CD4-positive, alpha-beta T cell treated with Interleukin-17A for 1 hour (primary cell): Measurements from ENCODE around the gene BID.

Experiments used
- DNase-seq: peaks from one replicate; pipeline ENCODE4 v3.0.0-alpha.2; 2020

BID gene

DNA sequence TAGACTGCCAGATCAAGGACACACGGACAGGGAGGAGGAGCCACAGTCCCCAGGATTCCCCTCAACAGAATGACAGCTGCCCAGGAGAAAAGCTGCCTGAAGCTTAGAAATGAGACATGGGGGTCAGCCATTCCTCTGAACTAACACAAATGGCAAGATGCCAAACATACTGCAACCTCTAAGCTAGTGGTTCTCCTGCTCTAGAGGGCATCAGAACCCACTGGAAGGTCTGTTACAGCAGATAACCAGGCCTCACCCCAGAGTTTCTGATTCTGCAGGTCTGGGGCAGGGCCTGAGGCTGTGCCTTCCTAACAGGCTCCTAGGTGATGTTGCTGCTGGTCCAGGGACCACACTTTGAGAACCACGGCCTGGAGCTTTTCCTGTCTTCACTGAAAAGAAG, 28.6 kb upstream of the BID start:
- no peak for DNase-seq

DNA sequence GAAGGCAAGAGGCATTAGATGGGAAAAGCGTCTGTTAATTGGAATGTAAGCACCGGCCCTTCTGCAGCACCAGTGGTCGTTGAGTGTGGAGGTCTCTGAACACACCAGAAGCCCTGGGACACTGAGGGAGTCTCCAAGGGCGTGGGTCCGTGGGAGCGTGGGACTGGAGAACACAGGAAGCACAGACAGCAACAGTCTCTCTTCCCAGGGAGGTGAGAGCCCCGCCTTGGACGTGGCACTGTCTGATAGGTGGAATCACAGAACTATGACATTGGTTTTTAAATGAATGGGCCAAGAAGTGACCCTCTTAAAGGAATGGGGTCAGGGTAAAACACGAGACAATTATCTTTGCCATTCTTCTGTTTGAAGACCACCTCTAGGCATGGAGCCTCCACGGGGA, 28.1 kb upstream of the BID start:
- DNase-seq: no peak

DNA sequence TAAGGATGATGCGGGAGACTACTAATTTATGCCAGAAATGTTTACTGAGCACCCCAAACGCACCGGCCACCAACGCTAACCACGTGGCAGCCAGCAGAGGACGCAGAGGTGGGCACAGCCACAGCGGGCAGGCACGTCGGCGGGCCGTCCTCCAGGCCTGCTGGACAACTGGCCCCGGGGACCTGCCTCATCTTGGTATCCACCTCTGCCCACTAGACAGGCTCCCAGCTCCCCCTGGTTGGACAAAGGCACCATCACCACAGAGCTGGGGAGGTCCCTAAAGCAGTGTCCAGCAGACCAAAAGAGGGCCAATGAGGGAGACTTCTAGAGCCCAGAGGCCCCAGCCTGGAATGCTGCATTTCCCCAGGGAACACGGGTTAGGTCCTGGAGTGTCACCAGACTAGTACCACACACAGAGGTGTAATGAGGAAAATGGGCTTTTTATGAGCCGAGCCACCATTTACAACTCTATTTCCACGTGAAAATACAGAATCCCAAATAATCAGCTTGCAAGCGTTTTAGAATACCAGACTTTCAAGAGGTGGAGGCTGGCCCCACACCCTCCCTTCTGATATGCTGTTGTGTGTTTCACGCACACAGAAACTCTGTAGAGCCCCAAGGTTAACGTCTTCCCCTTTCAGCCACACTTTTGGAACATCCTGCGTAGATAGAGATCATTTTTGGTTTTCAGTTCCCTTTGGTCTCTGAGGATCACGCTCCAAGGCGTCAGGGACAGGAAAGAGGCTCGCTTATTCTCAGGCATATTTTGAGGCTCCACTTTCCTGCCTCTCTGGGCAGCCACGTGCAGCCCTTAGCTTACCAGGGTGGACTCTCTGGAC, 23.7 kb upstream of the BID start:
- peak; percentile 29 for DNase-seq

DNA sequence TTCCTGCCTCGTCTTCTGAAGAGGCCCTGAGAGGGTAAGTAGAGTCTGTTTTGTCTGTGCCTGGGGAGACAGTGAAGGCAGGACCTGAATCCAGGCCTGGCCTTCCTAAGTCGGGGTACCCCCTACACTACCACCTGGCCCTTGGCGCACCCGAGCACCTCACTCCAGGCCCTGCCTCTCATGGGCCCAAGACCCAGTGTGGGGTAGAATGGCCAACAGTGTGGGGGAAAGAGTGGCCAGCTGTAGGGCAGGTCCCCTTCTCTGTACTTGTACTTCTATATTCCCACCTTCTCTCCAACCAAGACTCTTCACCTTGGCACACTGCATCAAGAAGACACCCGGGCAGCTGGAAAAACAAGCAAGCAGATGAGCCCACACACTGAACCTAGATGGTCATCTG, 22.4 kb upstream of the BID start:
- no peak for DNase-seq

DNA sequence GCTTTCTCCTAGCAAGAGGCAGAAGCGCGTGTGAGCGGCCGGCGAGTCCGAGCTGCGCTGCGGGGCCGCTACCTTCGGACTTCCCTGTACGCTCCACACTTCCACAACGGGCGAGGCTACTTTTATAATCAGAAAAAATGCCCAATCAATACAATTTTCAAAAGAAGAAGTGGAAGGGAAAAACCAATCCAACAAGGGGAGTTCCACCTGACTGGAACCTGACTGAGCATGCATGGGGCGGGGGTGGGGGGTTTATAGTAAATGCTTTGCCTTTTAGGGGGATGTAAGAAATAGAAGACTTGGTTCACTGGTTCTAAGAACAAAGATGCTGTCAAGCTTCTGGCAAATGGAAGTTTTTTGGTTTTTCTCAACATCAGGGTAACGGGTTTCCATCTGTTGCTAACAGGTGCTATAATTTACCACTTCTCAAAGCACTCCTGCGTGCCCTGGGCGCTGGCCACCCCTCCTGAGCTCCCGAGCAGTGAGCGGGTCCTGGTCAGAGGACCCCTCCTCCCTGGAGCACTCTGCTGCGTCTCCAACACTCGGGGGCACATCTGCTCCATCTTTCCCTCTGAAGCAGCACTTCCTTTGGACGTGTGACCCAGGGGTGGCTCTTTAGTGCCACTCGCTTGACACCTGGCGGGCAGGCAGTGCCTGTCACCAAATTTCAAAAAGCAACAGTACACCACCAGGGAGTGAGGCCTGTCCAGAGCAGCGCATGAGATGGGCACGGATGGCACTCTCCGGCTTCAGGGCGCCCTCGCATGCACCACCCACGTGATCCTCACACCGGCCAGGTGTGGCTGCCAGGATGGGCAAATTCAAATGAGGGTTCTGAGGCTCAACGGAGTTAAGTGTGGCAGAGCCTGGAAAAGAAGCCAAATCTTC, 21.6 kb upstream of the BID start:
- DNase-seq: no peak

DNA sequence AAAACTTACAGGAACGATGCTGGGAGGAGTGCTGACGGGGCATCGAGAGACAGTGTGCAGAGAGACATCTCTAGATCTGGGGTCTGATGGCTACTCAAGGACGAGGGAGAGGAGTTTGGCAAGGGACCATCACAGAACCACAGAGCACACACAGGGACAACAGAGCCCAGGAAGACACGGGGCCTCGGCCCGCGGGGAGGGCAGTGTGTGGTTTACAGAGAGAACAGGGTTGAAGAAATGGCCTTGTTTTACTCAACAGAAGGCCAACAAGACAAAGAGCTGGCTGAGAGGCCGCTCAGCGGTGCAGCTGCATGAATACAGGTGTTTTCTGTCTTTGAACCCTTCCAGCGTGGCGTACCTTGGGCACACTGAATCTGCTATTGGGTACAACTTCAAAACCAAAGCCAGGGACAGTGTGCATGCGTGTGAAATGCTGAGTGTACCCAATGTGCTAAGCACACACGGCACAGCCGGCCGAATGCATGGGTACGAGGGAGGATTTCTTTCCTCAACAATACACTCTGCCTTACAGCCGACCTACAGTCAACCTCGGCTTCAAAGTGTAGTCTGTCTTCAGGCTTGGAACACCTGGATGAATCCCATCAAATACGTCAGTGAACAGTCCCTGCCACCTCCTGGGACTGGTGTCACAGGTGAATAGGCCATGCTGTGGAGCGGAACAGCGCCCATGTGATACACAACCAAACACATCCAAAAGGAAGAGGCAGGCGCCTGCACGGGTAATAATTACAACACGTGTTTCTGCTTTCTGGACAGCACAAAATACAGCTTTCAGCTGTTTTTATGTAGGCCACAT, 20.7 kb upstream of the BID start:
- no peak for DNase-seq

DNA sequence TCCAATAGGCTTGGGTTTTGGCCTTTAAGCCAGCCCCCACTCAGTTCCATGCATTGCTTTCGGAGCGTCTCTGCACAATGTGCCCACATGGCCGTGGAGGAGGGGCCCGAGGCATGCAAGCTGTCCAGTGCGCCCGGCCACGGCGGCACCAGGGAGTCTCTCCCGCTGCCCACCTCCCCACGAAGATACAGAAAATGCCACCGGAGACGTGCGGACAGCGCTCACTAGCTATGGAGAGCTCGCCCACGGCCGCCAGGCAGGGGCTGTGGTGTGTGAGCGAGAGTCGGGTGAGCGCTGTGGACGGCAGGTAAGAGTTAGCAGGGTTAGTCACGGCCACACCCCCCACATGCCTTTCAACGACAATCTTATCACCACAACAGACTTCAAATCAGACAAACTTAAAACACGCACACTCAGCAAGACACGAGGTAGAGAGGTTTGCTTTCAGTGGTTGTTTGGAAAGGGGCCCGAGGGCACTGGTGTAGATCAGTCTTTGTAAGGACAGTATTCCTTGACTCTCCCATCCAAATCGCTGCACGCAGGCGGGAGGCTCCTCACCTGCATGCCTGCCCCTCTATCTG, 18.7 kb upstream of the BID start:
- no peak for DNase-seq

DNA sequence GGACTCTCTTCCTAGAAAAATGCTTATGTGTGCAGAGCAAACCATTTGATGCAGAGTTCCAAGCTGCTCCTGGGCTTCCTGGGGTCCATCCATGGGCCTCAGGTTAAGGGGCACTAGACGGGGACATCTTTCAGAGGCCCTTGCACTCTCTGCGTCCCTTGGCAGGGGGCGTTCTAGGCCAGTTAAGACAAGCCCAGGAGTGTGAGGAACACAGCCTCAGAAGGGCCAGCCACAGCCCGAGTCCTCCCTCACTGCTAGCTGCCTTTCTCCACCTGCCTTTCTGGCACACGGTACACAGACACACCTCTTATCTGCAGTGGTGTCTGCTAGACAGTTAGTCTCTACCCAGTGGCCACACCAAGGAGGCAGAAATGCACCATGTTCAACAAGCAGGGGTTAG, 18.0 kb upstream of the BID start:
- DNase-seq: no peak

DNA sequence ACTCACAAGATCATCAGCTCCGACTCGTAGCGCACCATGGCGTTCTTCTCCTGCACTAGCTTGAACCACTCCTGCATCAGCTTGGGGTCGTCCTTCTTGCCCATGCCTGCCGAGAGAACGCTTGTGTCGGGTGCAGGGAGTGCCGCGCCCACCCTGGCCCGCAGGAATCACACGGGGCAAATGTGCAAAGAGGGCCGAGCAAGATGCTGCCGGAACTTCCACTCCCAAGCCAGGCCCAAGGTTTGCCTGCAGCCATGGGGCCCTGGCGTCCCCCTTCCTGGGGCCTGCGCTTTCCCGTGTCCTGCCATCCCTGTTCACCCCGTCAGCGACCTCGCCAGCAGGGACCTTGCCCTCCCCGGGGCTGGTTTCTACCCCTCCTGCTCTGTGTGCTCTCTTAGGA, 16.9 kb upstream of the BID start:
- no peak for DNase-seq

DNA sequence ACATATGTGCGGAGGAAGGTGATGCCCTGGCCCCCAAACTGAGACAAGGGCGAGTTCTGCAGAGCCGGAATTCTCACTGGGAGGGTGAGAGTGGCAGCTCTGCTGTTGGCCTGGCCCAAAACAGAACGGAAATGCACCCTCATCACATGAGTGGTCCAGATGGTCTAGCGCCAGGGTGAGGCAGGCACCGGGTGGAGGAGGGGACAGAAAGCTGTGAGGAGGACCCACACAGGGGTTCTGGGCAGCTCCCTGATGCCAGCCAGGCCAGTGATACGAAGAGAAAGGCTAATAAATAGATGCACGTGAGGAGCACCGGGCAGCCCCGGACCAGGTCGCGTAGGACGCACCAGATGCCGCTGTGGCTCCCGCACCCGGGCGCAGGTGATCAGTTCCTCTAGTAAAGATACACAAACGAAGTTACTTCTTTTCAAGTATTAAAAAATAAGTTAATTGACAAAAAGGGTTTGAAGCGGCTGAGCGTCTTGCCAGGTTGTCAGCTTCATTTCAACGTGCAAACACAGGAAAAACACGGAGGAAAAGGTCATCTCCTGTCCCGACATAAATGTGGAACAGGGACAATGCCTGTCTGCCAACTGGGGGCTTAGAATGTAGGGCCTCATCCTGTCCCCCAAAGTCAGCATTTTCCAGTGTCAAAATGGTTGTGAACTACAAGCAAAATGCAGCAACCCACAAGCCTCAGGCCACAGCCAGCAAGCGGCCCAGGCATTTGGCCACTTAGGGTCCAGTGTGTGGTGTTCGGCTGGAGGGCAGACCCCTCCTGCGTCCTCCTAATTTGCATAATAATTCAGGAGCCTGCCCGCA, 15.3 kb upstream of the BID start:
- DNase-seq: no peak

DNA sequence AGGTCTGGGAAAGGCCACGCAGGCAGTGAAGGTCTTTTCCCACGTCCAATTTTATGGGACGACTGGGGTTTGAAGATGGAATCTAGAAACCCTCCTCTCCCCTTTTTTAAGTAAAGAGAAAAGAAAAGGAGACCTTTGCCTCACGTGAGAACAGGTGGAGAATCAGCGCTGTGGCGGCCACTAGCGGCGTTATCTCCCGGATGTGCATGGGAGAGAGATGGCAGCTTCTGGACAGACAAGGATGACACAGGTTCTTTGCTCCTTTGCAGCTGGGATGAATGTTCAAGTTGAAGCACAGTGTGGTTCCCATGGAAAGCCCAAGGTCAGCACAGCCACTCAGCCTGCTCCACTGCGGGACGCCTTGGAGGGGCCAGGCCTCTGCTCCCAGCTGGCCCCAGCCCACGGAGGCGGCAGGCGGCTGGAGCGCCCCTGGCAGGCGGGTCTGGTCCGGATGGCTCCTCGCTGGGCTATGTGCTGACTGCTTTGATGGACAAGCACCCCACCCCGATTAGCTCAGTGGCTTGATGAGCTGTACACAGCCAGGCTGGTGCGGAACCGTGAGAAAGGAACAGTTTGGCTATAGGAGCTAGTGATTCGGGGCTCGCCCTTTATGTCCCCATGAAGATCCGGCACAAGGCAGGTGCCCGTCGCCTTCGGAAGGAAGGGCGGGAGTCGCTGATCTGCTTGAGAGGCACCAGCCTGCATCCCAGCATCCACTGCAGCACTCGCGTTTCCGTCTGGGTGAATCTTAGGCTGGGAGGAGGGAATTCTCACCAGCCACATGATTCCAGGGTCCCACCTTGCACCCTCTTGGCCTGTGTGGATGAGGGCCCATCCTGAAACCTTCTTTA, 14.5 kb upstream of the BID start:
- DNase-seq: no peak

DNA sequence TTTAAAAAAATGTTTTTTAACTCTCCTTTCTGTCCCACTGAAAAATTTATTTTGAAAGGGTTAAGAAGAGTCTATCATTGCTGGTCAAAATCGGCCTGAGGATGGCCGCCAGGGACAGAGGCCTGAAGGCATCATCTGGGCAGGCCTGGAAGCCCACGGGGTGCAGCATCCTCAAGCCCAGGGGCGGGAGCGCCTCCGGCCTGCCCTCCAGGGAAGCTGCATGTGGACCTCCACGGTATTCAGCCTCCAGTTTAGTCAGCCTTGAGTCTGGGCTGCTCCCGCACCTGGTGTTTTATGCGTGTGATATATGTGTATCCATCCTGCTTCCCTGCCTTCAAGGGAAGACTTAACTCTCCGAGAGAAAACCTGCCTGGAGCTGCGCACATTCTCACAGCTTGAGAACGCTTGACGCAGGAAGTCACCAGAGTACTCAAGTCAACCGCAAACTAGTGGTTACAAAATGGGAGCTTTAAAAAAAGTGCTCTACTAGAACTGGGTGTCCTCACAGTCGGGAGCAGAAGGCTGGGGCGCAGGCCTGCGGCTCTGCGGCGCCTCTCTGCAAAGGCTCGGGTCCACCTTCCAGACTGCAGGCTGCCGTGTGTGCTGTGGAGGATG, 13.6 kb upstream of the BID start:
- DNase-seq: no peak

DNA sequence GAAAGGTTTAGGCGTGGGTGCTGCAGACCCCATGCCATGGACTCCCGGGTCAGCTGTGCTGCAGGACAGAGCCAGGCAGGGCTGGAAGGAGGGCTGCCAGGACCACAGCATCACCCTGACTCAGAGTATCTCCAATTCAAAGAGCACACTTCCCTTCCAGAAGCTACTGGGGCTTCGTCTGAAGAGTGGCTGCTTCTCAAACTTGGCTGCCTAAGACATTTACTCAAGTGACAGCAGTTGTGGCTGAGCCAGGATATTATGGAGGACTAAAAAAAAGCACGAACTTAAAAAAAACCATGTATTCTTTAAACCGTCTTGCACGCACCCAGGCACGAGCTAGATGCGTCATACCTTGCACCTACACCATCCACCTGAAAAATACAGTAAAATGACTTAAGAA, 13.0 kb upstream of the BID start:
- no peak for DNase-seq

DNA sequence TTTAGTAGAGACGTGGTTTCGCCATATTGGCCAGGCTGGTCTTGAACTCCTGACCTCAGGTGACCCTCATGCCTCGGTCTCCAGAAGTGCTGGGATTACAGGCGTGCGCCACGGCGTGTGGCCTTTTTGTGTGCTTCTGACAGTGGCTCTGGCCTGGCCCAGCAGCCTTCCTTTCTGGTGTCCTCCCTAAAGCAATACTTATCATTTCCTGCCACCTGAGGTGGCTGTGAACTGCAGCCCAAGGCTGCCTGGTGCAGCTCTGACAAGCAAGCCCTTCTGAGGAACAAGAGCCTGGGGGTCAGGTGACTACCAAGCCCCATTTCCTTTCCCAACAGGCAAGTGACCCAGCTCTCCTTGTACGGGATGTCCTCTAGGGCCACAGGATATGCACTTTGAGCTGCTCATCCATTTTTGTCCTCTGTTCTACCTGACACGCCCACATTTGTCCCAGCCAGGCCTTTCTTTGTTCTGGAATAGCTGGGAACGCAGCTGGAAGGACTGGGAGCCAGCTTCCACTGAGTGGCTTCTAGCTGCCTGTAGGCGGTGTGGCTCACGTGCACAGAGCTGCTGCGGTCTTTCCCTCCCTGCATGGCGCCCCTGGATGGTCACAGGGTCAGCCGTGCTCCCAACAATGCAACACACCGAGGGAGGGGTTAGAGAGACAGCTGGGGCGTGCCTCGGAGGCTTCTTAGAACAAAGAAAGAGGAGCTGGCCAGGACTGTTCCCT, 12.3 kb upstream of the BID start:
- no peak for DNase-seq

DNA sequence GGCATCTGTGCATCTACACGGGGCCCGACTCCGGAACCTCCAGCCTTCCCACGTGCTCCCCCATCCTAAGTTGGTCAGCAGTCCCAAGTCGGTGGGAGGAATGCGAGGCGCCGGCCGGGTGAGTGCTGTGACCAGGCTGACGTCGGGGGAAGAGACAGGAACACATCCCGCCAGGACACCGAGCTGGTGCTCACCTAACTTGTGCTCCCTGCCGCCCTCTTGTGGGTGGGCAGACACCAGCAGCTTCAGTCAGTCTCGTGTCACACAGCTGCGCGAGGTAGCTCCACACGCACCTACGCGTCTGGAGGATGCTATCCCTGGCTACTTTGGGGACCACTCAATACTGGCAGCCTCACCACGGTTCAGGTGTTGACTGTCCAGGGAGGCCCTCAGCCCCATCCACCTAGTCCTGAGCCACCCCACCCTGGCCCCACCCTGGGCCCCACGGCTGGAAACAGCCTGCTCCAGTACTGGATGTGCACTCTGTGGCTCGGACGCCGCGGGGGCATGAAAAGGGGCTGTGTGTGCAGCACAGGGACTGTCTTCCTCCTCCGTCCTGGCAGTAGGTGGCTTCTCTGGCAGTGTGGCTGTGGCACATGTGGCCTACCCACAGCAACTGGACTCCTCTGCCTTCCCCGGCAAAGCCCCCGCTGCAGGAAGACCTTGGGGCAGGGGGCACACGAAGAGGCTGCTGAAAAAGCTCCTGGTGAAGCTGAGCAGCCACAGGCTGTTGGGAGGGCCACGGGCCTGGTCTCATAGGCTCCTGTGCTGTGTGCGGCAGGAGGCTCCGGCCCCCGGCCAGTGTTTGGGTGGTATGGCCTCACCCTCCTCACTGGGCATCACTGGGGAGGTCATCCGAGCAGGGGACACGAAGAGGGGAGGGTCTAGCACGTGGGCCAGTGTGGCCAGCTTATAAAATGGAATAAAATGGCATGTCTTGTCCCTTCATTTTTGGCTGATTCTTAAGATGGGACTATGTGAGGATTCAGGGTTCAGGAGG, 11.2 kb upstream of the BID start:
- DNase-seq: peak; percentile 76

DNA sequence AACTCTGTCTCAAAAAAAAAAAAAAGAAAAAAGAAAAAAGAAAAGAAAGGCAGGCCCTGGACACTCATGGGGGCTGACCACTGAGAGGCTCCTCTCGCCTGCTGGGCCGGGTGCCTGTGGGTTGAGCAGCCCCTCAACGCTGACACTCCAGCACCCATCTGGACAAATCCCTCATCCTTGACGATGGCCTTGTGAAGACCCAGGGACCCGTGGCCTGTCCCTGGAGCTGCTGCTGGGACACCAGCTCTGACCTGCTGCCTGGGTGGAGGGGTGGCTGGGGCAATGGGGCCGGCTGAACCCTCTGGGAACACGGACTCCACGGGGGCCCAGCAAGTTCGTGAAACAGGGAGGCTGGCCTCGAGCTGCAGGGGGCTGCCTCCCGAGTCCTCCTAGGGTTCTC, 10.5 kb upstream of the BID start:
- DNase-seq: no peak

DNA sequence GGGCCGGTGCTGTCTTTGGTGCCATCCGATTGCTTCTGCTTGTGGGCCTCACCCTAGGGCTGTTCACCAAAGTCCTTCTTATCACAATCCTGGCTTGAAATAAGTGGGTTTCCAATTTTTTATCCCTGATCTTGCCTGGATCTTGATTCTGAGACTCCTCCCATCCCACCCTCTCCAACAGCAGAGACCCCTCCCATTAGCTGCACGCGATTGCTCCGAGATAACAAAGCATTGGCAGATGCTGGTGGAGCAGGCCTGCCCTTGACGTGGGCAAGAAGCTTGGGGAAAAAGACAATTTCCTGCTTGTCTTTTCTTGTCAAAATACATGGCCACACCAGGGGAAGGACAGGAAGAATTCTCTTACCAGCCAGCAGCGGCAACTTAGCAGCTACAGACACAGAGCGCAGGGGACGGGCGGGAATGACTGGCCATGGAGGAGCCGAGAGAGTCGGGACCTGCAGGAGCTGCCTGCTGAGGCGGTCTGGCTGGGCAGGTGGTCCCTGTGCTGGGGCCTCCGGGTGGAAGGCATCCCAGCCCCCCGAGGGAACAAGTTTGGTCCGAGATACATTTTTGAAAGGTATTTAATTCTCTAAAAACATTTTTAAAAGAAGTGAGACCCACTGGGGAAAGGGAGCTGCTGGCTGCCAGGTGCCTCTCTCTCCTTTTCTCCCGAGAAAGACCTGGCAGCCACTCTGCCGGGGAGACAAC, 9.7 kb upstream of the BID start:
- no peak for DNase-seq

DNA sequence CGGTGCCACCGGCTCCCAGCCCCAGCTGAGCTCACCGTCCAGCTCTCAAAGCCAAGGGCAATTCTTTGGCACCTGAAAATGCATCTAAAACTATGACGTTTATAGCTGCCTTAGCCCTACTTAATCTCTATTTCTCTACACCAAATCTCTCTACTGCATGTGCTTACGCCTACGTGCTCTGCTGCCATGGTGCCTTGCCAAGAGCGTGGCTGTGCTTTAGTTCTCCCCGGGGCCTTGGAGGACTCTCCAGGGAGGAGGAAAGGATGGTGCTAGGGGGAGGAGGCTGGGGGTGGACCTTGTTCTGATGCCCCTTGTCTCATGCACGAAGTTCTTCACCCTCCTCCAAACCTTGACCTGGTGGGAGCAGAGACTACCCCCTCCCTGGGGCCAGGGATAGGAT, 9.0 kb upstream of the BID start:
- no peak for DNase-seq
